HG02943 (cell line): Measurements from ENCODE around the gene GRPEL1.
A peak's percentile ranks its signal among the peaks of the same experiment; 100 is the strongest.

Experiments
- ATAC-seq: cut with Tn5 transposase; IDR thresholded peaks from one replicate; pipeline ENCODE4 v1.9.1; 2021; ENCODE audit warnings: mild to moderate bottlenecking, low read depth, moderate library complexity; ENCODE audit not compliant: unreplicated experiment

The GRPEL1 gene

DNA sequence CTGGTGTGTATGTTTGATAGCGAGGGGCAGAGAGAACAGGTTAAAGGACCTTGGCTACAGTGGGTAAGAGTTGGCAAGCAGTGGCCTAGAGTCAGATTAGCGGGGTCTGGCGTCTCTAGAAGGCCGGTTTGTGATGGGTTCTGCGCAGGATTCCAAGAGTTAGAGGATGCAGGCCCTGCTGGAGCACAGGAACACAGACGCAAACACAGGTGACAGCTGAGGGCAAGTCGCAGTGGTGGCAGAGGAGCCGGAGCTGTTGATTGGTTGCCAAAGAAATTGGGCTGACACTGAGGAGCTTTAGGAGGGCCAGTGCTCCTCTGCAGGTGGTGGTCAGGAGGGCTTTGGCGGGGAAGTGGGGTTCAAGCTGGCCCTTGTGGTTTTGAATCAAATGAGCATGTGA lies 20.9 kb downstream of the GRPEL1 start:
- no peak for ATAC-seq

DNA sequence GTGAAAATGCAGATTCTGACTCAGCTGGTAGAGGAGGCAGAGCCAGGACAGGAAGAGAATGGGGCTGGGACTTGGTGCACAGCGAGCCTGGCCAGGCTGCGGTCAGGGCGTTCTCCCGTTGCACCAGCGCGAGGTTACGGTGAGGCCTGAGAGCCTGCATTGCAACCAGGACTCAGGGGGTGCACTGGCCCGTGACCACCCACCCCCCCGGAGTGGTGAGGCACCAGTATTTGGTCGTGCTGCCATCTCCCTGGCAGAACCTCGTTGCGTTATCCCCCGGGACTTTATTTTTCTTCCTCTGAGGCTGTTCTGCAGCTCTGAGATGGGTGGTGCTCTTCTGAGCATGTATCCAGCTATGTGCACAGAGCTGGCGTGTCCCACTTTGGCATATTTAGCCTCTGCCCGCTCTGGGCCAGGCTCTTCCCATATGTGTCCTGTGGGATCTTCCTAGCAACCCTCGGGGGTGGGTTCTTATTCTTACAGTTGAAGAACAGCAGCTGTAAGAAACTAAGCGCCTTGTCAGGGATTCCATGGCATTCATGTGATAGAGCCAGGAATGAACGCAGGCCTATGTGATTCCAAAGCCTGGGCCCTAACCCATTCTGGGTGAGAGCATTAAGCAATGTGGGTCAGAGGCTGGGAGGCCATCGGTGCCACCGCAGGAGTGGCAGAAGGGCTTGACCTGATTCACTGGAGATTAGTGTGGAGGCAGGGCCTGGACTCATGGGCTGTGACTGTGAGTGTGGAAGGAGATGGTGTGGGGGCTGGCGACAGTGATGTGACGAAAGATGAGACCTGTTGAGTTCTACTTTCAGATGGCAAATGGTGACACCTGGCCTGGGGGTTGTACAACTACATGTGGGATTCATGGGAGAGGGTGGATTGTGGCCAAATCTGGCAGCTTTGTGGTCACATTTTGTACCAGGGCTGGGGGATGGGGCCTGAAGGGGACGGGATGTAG lies 21.6 kb downstream of the GRPEL1 start:
- ATAC-seq, result no peak

DNA sequence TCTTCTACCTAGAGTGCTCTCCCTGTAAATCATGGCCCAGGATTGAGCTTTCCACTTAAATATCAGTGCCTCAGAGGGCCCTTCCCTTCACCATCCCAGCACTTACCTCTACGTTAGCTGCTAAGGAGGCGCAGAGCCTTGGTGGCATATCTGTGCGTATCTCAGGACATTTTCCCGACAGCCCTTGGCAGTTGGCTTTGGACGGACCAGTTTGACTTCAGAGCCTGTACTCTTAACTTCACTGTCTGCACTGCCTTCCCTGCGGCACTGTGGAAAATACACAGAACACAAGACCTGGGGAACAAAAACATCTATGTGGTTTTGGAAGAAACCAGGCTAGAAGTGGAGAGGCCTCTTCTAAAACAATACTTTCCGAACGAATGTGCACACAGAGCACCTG lies 22.3 kb downstream of the GRPEL1 start:
- ATAC-seq, result no peak

DNA sequence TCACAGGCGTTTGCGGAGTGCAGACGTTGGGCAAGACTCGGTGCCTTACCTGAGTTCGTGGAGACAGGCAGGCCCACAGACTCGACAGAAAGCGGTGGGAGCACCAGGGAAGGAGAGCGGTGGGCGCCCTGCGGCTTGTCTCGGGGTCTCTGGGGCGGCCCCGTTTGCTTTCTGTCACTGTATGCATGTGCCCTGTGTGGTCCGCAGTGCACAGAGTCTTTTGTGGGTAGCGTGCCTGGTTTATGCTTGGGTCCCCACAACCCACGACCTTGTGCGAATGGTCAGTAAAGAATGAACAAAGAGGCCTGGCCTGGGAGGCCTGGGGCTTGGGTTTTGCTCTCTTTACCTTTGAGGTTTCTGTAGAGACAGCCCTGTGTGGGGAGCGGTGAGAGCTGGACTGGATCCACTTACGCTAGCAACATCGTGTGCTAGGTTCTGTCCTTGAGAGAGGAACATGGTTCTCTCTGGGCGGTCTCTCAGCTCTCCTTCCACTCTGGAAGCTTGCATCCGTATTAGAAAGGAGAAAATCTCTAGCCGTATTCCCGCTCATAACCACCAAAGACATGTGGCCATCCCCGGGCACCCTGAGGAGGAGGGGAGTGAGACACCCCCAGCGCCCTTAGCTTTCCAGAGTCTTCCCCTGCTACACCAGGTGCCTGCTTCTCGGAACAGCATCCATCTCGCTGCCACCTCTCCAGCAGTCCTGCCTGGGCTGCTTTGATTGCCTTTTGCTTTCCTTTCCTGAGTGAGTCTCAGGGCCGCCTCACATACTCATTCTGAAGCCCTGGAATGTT lies 23.5 kb downstream of the GRPEL1 start:
- ATAC-seq, result no peak

DNA sequence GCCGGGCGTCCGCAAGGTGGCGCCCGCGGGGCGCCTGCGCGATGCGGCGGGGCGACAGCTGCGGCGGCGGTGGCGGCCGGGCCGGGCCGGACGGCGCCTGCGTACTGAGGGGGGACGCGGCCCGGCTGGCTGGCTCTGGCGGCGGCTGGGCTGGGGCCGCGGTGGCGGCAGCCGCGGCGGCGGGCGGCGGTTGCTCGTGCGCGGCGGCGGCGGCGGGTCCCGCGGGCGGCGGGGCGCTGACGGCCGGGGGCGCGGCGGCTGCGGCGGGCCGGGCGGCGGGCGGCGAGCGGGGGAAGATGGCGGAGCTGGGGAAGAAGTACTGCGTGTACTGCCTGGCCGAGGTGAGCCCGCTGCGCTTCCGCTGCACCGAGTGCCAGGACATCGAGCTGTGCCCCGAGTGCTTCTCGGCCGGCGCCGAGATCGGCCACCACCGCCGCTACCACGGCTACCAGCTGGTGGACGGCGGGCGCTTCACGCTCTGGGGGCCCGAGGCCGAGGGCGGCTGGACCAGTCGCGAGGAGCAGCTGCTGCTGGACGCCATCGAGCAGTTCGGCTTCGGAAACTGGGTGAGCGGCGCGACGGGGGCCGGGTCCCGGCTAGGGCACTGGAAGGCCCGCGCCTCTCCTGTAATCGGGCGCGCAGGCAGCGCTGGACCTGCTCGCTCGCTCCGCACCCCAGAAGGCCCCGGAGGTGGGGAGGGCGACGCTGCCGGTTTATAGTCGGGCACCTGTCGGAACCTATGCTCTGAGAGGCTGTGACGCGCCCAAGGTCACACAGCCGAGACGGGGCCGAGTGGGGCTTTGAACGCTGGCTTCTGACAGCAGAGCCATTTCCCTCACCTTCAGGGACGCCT lies 24.4 kb downstream of the GRPEL1 start, which contains the start of gene TADA2B:
Gene TADA2B (plus strand): TSS at position 89 of the 853 bp plus-strand sequence. CDS start 208 bp downstream, at position 297.
- peak; percentile 32 for ATAC-seq

DNA sequence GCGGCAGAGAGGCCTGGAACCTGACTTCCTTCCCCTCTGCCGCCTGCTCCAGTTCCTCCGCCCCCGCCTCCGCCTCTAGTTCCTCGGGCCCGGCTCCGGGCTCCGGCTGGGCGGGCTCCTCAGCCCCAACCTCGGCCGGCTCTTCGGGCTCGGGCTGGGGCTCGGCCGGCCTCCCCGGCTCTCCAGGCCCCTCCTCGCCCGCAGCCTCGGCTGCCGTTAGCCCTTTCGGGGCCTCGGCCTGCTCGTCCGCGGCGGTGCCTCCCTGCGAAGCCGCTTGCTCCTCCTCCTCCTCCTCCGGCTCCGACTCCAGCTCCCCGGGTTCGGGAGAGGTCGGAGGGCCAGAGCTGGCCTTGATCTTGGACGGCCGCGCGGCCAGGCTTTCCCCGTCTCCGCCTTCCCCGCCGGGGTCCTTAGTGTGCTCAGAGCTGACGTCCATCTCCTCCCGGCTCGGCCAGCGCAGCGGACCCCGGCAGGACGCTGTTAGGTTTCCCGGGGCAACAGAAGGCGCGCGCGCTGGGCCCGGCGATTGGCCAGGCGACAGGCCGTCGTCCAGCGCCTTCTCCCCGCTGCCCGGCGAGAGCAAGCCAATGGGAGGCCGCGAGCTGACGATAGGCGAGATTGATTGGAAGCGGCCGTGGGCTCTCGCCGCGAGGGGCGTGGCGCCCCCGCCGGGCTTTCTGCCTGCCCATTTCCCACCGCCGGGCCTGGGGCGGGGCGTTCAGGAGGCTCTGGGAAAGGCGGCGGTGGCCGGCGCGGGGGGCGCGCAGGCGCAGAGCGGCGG lies 25.2 kb downstream of the GRPEL1 start:
- peak; percentile 73 for ATAC-seq

DNA sequence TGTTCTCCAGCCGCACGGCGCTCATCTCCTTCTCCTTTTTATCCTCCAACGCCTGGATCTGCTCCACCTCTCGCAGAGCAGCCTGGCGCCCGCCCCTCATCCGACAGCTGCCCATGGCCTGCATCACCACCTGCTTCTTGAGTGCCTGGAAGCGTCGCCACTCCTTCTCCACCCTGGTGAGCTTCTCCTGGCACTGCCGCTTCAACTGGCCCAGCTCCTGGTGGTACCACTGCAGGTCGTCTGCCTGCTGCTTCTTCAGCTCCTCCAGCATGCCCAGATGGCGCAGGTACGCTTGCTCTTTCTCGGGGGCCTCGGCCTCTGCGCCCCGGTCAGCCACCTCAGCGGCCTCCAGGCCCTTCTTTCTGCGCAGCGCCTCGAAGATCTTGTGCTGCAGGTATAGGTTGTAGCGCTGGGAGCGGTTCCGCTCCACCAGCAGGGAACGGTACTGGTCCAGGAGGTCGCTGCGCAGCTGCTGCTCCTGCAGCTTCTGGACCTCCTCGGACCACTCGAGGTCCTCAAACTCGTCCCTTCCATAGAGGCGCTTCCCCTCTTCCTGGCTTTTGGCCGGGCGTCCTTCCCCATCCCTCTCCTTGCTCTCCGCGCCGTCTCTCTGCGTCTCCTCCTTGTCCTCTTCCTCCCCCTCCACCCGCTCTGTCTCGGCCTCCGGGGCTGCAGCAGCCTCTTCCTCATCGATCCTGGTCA lies 25.9 kb downstream of the GRPEL1 start:
- ATAC-seq, result no peak

DNA sequence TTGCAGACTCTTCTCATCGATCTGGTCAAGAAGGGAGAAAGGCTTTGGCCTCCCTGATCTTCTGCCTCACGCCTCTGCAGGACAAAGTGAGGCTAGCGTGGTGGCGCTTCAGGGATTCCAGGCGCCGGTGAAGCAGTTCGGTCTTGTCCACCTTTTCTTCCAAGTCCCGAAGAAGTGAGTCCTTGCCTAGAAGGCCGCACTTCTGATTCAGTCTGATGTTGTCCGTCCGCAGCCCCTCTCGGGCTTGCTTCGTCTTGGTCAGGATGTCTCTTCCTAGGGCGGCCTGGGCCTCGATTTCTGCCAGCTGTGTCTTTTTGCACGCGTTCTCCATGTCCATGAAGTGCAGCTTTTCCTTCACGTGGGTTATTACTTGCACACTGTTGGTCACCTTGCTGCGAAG lies 26.6 kb downstream of the GRPEL1 start:
- no peak for ATAC-seq

DNA sequence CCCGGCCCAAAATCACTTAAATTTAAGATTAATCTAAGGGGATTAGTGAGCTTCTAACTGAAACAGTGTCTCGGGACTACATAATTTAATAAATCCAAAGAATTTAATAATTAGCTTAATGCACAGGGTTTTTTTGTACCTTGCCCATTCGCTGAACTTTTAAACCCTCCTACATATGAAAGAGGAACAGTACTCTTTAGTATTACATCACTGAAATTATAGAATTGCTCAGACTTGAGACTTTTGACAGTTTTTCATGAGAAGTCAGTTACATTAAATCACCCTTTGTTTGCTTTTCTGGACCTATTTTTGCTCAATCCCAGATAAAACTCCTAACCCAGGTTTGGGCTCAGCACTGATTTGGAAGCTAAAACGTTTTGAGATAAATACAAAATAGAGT lies 27.1 kb downstream of the GRPEL1 start:
- ATAC-seq, result no peak

DNA sequence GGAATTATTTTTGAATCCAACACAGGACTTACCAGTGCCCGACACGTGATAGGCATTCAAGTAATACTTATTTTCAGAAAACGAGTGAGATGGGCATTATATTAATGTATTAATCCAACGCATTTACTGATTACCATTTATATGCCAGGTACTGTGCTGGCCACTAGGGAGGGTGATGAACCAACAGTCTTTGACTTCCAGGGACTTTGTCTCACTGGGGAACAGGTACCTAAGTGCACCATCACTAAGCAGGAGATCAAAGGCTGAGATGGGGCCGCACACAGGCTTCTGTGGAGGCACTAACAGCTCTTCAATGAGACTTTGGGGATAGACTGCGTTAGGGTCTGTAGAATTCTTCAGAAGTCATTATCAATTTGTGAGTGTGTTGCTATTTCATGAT lies 30.4 kb downstream of the GRPEL1 start:
- ATAC-seq, result no peak

DNA sequence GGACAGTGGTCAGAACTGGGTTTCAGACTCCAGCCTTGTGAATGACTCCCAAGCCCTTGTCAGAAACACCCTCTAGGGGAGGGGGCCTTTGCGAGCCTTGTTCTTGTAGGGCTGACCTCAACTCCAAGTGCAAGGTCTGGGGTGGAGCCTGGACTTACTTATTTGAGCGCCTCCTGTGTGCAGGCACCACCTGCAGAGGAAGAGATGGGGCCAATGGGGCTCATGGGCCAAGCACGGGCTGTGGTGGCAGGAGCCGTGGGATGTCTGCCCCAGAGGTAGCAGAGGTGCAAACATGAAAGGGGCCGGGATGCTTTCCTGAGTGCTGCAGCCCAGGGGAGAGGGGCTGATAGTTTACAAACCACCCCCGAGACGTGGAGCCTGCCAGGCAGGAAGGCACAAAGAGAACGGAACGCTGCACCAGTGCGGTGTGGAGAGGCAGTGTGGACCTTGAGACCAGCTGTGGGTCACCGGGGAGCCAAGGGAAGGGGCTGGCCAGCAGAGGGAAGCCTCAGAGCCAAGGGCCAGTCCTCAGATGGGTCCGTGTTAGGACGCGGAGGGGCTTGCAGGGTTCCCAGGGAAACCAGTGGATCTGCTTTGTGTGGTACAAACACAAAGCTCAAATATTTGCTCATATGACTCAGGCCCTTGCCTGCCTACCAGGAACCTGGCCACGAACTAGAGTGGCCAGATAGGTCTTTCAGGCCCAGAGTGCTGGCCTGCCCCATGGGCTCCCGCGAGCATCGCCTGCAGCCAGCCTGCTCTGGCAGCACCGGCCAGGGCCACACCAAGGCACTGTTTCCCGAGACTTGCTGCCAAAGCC lies 33.4 kb downstream of the GRPEL1 start:
- no peak for ATAC-seq

DNA sequence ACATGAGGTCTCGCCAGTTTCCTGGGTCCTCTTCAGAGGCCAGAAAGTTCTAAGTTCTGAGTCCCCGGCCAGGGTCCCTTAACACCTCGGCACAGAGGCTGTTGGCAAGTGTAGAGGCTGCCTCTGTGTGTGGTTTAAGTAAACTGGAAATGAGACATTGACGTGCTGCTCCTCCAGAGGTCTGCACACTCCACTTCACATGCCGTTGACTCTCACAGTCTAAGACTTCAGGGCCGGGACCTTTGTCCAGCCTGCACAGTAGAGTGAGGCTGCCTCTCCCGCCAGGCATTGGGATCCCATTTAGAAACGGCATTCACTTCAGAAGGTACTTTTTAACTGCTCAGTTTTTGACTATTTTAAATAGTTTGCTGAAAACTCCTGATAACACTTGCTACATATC lies 35.3 kb downstream of the GRPEL1 start:
- ATAC-seq, result no peak

DNA sequence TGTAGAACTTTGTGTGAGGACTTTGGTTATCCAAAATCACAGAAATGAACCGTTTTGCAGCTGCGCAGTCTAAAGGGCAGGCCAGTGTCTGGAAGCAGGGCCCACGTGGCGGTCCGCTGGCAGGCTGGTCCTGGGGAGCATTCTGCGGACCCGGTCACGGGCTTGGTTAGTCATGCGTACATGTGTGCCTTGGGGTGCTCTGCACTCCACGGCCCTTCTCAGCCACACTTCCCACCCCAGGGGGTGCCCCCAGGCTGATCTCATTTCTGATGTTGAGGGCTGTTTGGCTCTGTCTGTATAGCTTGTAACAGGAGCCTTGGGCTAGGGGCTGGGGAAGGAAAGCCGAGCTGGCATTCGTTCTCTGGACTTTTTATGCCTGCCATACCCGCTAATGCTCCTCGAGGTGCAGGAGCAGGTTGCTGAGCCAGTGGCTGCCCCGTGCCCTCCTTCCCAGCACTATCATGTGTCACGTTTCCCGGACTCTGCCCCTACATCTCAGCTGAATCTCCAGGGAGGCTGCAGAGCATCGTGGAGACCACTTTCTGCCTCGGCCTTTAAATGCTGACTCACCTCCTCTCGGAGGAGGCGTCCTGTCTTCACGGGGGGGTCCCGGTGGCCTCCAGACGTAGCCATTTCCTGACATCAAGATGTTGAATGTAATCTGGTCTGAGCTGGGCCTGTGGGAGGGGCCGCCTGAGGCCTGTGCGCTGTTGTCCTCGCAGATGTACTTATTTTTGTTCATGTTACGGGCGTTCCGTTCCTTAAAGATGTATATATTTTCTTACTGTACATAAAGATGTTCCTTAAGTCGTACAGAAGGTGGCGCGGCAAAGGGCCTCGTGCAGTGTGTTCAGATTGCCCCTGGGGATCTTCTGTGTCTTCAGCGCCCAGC lies 36.1 kb downstream of the GRPEL1 start:
- no peak for ATAC-seq

DNA sequence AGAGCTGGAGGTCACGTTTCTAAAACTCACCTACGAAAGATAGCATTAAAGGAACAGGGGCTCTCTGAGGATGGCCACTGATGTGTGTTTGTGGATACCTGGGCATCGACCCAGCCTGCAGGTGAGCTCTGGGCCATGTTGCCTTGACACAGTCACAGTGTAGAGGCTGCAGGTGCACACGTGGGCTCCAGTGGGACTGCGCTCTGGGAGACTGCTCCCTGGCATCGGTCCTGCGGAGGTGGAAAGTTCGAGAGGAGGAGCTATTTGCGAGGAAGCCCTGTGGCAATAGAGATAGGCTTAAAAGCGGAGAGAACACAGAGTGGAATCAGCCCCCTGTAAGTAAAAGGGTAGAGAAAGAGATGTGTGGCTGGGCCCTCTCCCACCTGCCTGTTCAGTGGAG lies 37.0 kb downstream of the GRPEL1 start:
- no peak for ATAC-seq

DNA sequence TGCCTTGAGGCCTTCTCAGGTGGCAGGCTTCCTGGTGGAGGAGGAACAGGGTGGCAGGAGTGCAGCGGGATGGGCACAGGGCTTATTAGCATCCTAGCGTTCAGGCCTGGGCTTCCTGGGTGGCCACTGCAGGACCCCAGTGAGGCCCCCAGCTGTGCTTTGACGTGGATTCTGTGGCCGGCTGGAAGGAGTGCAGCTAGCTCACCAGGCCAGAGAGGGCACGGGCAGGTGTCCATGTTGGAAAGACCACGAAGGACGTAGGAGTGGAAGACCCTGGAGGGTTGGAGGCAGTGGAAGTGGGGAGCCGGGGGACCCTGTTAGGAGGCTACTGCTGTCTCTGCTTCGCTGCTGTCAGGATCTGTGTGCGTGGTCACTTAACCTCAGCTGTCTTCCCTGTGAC lies 37.9 kb downstream of the GRPEL1 start:
- no peak for ATAC-seq

DNA sequence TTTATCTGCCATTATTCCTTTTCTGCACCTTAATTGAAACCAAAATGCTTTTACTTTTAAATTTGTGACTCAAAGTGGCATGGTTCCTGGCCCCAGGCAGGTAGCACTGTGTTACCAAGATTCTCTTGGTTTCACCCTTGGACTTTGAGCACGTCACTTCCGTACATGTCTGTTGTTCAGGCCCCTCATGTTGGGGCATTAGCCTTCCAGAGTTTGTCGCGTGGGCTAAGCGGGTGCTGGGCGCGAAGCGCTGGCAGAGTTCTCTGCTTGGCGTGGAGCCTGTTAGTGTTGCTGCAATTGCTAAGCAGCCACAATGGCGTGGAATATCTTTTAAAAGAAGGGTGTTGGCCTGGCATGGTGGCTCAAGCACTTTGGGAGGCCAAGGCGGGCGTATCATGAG lies 38.7 kb downstream of the GRPEL1 start:
- no peak for ATAC-seq

DNA sequence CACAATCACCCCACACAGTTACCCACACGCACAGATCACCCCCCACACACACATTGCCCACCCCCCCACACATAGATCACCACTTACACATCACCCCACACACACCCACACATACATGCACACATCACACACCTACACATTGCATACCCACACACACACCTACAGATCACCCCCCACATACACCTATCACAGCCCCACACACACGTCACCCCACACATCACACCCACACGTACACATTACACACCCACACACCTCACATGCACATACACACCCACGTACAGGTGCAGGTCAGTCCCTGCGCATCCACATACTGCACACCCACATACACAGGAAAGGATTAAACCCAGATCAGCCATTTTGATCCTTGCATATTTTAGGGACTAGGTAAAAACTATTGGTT lies 40.0 kb downstream of the GRPEL1 start:
- ATAC-seq, result no peak
